HG02981 (cell line): Measurements from ENCODE around the gene WASF2.

Experiments used
- ATAC-seq: cut with Tn5 transposase; IDR thresholded peaks from one replicate; pipeline ENCODE4 v1.9.1; 2021; ENCODE audit warnings: mild to moderate bottlenecking, moderate library complexity; ENCODE audit not compliant: unreplicated experiment

Gene WASF2

DNA sequence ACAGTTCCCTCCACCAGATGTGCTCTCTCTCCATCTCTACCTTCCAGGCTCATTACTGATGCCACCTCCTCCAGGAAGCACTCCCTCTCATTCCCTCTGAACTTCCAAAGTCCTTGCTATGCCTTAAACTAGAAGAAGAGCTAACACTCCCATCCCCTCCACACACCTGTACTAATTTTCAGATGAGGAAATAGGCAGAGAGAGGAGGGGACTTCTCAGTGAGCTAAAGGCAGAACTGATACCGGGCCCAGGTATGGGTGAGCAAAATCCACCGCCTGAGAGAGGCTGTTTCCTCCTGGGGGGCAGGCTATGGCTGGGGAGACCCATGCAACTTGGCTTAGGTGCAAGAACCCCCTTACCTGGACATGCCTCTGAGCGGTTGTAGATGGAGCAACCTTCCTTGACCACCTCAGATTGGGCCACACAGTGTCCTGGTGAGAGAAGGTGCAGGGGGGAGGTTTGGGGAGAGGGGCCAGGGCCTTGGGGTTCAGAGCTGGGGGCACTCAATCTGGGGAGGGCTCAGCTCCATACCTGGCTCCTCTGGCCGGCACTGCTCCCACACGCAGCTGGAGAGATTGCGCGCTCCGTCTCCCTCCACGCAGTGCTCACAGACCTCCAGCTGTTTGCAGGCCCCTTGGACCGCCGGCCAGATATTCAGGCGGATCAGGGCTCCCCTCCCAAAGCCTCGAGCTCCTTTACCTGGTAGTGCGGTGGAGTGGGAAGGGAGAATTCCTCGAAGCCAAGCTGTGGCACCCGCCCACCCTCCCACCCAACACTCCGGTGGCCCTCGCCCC is 107.8 kb downstream of the WASF2 start:
- ATAC-seq = no peak

DNA sequence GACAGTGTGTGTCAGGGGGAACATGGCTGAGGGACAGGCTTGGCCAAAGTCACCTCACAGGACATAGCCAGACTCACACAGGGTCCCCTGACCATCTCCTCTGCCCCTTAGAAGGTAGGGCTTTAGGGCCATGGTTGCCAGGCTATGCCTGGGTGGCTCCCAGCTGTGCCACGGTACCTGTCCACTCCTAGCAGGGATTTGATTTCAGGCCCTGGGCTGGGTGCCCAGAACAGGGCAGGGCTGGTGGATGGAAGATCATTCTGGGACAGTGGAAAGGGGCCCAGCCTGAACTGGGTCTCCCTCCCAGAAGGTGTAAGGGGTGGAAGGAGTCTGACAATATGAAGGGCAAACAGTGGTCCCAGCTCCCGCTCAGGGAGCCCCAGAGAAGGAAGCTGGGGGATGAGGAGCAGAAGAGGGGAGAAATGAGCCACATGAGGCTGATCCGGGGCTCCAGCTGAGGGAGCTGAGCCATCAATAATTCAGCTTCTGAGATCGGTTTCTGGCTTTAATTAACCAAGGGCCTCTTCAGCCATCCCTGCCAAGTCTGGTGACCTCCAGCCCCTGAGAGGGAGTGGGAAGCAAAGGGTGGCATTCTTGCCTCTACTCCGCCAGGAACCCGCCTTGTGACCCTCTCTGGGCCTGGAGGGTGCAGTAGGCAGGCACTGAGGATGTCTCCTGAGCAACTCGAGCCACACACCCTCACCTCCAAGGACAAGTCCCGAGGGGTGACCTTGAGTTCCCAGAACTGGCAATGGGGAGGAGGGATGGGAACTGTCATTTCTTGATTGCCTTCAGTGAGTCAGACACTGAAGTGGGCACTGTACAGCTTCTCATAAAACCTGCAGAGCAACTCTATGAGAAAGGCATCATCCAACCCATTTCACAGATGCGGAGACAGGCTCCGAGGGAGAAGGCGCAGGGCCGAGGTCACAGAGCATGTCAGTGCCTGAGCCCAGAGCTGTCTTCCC is 108.9 kb downstream of the WASF2 start:
- no peak for ATAC-seq

DNA sequence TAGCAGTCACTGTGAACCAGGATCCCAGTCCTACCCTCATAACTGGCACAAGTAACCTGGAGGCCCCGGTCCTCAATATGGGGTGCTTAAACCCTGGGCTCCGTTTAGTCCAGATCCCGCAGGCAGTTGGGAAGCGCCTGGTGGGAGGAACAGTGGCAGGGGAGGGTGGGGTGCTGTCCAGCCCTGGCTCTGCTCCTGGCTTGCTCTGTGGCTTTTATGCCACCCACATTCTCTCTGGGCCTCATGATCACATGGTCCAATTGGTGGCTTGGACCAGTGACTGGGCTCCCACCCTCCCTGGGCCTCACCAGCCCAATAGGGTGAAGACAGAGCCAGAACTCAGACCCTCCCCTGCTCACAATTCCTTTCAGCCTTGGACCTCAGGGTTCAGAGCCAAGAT is 109.7 kb downstream of the WASF2 start:
- ATAC-seq = no peak

GRCh38 chr1:27379564-27380122 is 110.3 kb downstream of the WASF2 start:
- no peak for ATAC-seq

GRCh38 chr1:27377760-27378495 is 112.0 kb downstream of the WASF2 start:
- ATAC-seq = no peak

DNA sequence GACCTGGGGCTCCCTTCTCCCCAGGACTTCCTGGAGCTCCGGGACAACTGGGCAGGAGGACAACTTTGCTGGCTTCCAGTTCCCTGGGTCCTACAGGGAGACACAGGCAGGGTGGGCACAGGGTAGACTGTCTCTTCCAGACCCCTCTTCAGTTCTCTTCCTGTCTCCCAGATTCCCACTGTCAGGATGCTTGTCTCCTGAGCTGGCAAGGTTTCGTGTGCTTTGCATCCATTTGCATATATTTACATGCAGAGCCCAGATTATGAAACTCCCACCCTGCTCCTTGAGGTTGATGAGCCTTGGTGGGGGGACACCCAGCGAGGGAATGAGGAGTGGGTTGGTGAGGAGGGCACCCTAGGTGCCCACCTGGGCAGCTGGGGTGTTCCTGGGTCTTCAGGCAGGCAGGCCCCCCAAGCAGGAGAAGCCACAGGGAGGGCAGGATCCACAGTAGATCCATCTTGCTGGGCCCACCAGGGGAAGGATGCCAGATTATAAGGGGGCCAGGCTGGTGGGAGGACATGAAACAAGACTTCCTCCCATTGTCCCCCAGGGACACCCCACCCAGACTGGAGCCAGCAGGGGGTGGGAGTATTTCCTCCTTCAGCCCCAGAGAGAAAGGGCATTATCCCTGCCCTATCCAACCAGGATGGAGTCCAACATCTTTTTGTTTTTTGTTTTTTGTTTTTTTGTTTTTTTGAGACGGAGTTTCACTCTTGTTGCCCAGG is 115.4 kb downstream of the WASF2 start, which contains the start of gene FCN3:
Gene FCN3, minus strand, starts transcription at position 463 of the 725 bp plus-strand sequence. Its CDS starts 6 bp downstream, at position 457.
- ATAC-seq = no peak

- ATAC-seq = no peak
These were observed 116.9 kb downstream of the WASF2 start for GRCh38 chr1:27372808-27373690.

- no peak for ATAC-seq
These were observed 117.8 kb downstream of the WASF2 start for GRCh38 chr1:27372022-27372807.

GRCh38 chr1:27368869-27369582 is 120.9 kb downstream of the WASF2 start:
- no peak for ATAC-seq

- no peak for ATAC-seq
These were observed 122.8 kb downstream of the WASF2 start for GRCh38 chr1:27367160-27367650.

GRCh38 chr1:27366411-27367159 is 123.4 kb downstream of the WASF2 start, which contains the start of gene MAP3K6:
Gene MAP3K6, minus strand, starts transcription at chr1:27366961. Its CDS starts 364 bp downstream, at chr1:27366597.
- ATAC-seq = peak; percentile 14

- peak; percentile 27 for ATAC-seq
These were observed 123.9 kb downstream of the WASF2 start for GRCh38 chr1:27366113-27366410.

DNA sequence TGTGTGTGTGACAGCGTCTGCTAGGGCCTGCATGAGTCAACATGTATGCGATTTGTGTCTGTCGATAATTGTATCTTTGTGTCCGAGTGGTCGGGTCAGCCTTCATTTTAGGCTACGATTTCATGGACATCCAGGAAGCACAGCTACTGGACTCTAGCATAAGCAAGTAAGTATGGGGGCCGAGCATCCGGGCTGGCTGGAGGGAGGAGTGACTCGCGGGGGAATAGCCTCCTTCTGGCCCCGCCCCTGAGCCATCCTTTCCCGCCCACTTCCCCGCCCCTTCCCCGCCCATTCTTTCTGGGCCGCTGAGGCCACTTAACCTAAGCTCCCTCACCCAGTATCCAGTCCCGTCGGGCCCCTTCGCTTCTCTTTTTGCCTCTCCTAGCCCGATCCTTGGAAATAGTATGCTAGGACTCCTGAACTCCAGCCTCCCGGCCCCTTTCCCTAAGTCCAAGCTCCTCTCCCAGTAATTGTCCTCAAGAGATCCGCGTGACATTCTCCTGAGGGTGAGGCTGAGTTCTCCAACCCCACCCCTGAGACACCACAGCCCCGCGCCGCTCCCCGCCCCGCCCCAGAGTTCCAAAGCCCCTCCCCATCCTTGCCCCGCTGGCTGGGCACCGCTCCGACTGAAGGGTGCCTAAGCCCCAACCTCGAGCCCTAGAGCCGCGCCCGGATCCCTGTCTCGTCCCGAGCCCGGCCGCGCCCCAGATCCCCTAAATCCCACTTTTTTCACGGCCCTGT is 124.4 kb downstream of the WASF2 start:
- peak; percentile 42 for ATAC-seq

DNA sequence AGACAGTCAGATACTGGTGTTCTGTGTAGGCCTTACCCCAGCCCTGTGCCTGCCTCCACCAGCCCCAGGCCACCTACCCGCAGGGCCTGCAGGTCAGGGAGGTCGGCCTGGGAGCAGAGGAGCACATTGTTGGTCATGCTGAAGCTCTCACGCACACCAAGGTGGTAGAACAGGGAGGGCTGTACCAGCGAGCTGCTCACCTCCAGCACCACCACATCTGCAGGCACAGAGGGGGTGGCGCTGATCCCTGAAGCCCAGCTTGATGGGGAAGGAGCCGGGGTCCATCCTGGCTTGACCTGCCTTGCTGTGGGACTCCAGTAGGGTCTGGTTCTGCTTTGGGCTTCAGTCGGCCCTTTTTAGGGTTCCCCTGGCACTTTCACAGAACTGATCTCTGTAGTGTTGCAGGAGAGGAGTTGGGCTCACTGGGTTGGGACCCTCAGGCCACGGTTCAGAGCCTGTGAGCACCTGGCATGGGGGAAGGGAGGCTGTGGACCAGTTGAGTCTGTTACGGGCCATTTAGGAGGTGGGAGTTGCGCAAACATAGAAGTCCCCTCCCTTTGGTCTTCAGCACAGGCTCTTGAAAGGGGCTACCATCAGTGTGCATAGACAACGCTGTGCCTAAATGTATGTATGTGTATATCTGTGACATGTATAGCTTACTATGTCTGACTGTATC is 125.1 kb downstream of the WASF2 start:
- ATAC-seq = peak; percentile 7
